A673 (cell line): ENCODE data around the gene TAL1.

Experiments used
- EZH2 ChIP-seq: fragments of 200-600 bp; sonication (generic); IDR thresholded peaks from 2 replicates; pipeline ENCODE4 v1.6.1; 2017; ENCODE audit warnings: borderline replicate concordance, low read depth, mild to moderate bottlenecking, mixed read lengths, antibody characterized with exemption, low read length; ENCODE audit not compliant: poor library complexity, severe bottlenecking
- TF ChIP-seq, protein P1 (sequence below): fragments of 300-800, 200-600 bp; sonication (generic); conservative IDR thresholded peaks from 2 replicates; pipeline ENCODE4 v1.5.1; 2017; ENCODE audit warnings: low read depth, mild to moderate bottlenecking, antibody characterized with exemption, low read length, moderate library complexity, mixed read lengths

DNA sequence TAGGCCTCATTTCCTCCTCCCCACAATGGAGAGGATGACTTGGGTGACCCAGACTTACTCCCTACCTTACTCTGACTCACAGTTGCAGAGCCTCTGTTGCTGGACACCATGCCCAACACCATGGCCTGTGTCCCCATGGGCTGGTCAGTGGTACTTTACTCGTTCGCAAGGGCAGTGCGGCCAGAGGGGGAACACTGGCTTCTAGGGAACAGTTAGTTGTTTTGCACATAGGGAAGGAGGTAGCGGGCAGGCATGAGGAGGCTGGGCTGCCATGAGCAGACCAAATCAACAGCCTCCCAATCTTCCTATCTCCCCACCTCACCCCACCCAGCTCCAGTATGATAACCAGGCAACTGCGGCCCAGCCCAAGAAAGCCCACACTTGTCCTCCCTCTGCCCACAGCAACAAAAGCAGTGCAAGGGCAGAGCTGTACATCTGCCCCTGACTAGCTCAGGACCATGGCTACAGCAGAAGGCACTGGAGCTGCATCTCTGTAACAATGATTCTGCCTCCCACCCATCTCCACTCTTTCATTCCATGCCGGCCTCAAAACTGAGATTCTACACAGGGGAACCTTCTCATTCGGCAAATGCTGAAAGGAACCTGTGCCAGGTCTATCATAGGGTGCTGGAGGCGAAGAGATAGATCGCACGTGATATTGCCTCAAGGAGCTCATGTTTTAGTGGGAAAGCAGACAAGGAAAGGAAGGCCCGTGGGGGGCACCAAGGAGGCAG is 18.6 kb downstream of the TAL1 start:
- TF ChIP-seq, protein P1, sequence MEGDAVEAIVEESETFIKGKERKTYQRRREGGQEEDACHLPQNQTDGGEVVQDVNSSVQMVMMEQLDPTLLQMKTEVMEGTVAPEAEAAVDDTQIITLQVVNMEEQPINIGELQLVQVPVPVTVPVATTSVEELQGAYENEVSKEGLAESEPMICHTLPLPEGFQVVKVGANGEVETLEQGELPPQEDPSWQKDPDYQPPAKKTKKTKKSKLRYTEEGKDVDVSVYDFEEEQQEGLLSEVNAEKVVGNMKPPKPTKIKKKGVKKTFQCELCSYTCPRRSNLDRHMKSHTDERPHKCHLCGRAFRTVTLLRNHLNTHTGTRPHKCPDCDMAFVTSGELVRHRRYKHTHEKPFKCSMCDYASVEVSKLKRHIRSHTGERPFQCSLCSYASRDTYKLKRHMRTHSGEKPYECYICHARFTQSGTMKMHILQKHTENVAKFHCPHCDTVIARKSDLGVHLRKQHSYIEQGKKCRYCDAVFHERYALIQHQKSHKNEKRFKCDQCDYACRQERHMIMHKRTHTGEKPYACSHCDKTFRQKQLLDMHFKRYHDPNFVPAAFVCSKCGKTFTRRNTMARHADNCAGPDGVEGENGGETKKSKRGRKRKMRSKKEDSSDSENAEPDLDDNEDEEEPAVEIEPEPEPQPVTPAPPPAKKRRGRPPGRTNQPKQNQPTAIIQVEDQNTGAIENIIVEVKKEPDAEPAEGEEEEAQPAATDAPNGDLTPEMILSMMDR: no peak
- TF ChIP-seq EZH2: no peak
